BLaER1 (cell line): ENCODE data around the gene NDE1.

Experiments used
- H3K27ac ChIP-seq: shearing (Covaris generic); formaldehyde crosslinking; 2 replicates; pipeline ENCODE4 v1.8.1; 2022
- H3K27me3 ChIP-seq: shearing (Covaris generic); formaldehyde crosslinking; 2 replicates; pipeline ENCODE4 v1.8.1; 2022
- H3K36me3 ChIP-seq: shearing (Covaris generic); formaldehyde crosslinking; 2 replicates; pipeline ENCODE4 v1.8.1; 2022
- H3K4me1 ChIP-seq: shearing (Covaris generic); formaldehyde crosslinking; 2 replicates; pipeline ENCODE4 v1.8.1; 2022
- H3K4me2 ChIP-seq: shearing (Covaris generic); formaldehyde crosslinking; 2 replicates; pipeline ENCODE4 v1.8.1; 2022
- H3K4me3 ChIP-seq: shearing (Covaris generic); formaldehyde crosslinking; 2 replicates; pipeline ENCODE4 v1.8.1; 2022
- H3K9ac ChIP-seq: shearing (Covaris generic); formaldehyde crosslinking; 2 replicates; pipeline ENCODE4 v1.8.1; 2022
- H3K9me3 ChIP-seq: shearing (Covaris generic); formaldehyde crosslinking; 2 replicates; pipeline ENCODE4 v1.8.1; 2022
- H4K20me1 ChIP-seq: shearing (Covaris generic); formaldehyde crosslinking; 2 replicates; pipeline ENCODE4 v1.8.1; 2022
- Cebpa-rat ChIP-seq: shearing (Covaris generic); IDR thresholded peaks from 2 replicates; pipeline ENCODE4 v1.8.1; 2022

Gene NDE1

DNA sequence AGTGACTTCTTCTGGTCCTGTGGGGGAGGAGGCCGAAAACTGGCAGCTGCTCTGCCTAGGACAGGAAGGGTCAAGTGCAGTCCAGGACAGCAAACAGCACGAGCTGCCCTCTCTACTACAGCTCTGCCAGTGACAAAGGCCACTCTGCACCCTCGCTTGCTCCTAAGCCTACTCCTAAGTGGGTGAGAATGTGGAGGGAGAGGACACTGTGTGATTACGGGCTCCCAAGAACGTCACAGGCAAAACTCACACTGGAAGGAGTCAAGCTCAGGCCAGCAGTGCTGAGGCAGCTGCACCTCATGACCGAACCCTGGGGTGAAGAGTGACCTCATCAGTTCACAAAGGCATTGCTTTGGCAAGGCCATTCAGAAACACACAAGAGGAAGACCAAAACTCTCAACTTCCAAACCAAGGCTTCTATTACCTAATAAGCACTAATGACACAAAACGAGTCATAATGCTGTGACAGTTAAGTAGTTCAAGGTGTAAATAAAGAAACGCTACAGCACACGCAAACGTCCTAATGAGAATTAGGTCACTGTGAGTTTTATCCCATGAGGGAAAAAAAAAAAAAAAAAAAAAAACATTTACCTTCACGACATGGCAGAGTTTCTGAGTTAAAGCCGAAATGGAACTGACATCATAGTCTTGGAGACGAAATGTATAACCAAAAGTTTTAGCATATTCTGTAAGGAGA lies 42.2 kb upstream of the NDE1 start:
- peaks cover 23% of the 10 kb centered on the region; the same call in 1 of the 2 replicates for H4K20me1 ChIP-seq
- no peak overlapping the region for H3K4me3 ChIP-seq
- H3K4me2 ChIP-seq: no peak overlapping the region
- H3K27ac ChIP-seq: no peak overlapping the region
- H3K36me3 ChIP-seq: peaks cover 100% of the 10 kb centered on the region
- no peaks in the 10 kb centered on the region for H3K27me3 ChIP-seq
- no peaks in the 10 kb centered on the region for H3K9me3 ChIP-seq
- H3K9ac ChIP-seq: no peak overlapping the region
- no peaks in the 10 kb centered on the region for H3K4me1 ChIP-seq
- no peak for TF ChIP-seq Cebpa-rat

DNA sequence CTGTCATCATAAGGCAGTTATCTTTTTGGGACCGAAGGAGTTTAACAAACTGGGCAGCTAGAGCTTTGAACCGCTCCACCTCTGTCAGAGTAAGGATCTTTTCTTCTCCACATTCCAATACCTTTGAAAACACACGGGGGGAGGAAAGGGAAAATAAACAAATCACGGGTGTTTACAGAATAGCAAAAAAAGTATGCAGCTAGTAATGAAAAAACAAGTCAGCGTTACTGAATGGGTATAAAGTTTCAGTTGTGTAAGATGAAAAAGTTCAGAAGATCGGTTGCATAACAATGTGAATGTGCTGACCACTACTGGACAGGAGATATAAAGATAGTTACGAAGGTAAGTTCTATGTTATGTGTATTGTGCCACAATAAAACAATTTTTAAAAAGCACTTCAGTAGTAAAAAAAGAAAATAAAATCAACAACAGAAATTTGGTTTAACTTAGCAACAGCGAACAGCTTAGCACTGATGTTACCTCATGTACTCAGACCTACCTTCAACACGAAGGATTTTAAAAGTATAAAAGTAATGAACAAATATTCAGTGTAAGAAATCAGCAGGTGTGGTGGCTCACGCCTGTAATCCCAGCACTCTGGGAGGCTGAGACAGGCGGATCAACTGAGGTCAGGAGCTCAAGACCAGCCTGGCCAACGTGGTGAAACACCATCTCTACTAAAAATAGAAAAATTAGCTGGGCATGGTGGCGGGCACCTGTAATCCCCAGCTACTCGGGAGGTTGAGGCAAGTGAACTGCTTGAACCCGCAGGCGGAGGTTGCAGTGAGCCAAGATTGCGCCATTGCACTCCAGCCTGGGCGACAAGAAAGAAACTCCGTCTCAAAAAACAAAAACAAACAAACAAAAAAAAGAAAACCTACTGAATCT lies 41.4 kb upstream of the NDE1 start:
- H3K36me3 ChIP-seq: peaks cover 100% of the 10 kb centered on the region

DNA sequence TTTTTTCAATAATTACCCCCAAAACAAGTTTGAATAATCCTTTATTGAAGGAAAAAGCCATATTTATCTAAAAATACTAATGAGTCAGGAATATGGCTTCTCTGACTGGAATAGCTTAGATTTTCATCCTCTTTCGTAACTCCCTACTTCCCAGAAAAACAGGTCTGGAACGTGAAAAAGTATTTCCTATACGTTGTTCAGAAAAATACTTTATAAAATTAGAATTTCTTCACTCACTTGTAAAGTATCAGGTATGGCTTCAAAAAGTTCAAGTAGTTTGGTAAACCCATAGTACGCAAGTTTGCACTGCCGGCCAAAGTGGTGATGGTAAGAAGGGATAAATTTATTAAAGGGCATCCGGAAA lies 40.8 kb upstream of the NDE1 start:
- Histone ChIP-seq H3K36me3 (peaks cover 100% of the 10 kb centered on the region), H3K9ac (no peak overlapping the region), H3K27ac (no peak overlapping the region), H3K9me3 (no peaks in the 10 kb centered on the region), H3K4me2 (no peak overlapping the region), H3K4me3 (no peak overlapping the region), H4K20me1 (peaks cover 23% of the 10 kb centered on the region; the same call in 1 of the 2 replicates), H3K4me1 (no peaks in the 10 kb centered on the region), H3K27me3 (no peaks in the 10 kb centered on the region)
- no peak for TF ChIP-seq Cebpa-rat

More for the DNA sequence above, 41.4 kb upstream of the NDE1 start:
- Histone ChIP-seq H3K4me1 (no peaks in the 10 kb centered on the region), H3K4me2 (no peak overlapping the region), H3K27me3 (no peaks in the 10 kb centered on the region), H3K4me3 (no peak overlapping the region), H3K9me3 (no peaks in the 10 kb centered on the region), H3K9ac (no peak overlapping the region), H3K27ac (no peak overlapping the region), H4K20me1 (peaks cover 23% of the 10 kb centered on the region; the same call in 1 of the 2 replicates)
- no peak for TF ChIP-seq Cebpa-rat

DNA sequence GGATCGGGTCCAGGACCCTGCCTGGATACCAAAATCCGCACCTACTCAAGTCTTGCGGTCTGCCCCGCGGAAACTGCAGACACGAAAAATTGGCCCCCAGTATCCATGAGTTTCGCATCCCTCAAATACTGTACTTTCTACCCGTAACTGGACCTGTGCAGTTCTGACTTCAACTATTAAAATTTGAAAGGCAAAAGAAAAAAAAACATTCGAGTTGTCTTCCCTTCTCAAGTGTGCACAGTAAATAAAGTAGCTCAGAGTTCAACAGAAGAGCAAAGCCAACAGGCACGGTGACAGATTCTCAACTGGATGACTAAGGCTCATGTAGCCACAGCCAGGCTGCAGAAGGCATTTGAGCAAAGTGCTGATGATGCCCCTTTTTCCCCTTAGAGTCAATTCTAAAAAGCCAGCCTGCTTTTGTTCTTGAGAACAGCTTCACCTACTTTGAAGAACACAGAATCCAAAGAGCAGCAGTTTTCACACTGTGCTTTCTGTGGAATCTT lies 39.6 kb upstream of the NDE1 start:
- H3K4me1 ChIP-seq: no peaks in the 10 kb centered on the region
- no peak for TF ChIP-seq Cebpa-rat
- H3K4me2 ChIP-seq: no peak overlapping the region
- no peaks in the 10 kb centered on the region for H3K27me3 ChIP-seq
- no peaks in the 10 kb centered on the region for H3K9me3 ChIP-seq
- H3K4me3 ChIP-seq: no peak overlapping the region
- no peak overlapping the region for H3K27ac ChIP-seq
- H4K20me1 ChIP-seq: peaks cover 17% of the 10 kb centered on the region; the same call in 1 of the 2 replicates
- H3K36me3 ChIP-seq: peaks cover 100% of the 10 kb centered on the region
- H3K9ac ChIP-seq: no peak overlapping the region

DNA sequence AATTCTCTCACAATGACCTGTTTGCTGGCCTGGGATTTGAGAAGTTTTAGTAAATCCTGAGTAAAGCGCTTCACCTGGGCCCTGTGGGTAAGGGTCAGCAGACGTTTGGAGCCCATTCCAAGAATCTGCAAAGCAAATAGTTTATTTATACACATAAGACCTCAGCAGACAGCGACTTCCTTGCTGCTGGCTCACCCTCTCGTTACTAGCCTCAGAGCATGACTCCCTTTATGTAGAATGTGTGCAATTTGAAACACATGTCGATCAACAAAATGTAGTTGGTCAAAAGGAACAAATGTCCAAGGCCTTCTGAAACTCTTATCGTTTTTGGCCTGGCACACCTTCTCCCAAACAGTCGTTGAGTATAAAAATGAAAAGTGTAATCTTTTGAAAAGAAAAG lies 38.4 kb upstream of the NDE1 start:
- Histone ChIP-seq H3K4me1 (no peaks in the 10 kb centered on the region), H3K9me3 (no peaks in the 10 kb centered on the region), H3K27me3 (no peaks in the 10 kb centered on the region), H4K20me1 (peaks cover 5% of the 10 kb centered on the region; the same call in 1 of the 2 replicates), H3K36me3 (peaks cover 100% of the 10 kb centered on the region), H3K9ac (no peak overlapping the region), H3K27ac (no peak overlapping the region), H3K4me3 (no peak overlapping the region), H3K4me2 (no peak overlapping the region)
- no peak for TF ChIP-seq Cebpa-rat

DNA sequence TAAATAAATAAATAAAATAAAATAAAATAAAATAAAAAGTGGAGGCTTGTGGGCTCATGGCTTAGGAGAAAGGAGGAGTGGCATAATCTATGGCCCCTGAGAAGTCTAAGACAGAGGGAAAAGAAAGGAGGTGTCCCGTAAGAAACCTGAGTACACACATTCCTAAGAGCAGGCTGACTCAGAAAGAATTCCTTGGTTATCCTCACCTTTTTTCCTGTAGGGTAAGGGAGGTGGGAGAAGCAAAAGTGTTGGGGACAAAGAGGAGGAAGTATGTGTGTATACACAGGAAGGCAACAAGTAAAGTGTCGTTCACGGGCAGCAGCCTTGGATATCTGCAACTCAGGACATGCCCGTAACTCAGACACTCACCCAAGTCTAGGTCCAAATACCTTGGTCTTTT lies 36.4 kb upstream of the NDE1 start:
- no peaks in the 10 kb centered on the region for H3K9me3 ChIP-seq
- no peak overlapping the region for H3K27ac ChIP-seq
- H4K20me1 ChIP-seq: no peaks in the 10 kb centered on the region
- H3K4me2 ChIP-seq: no peak overlapping the region
- peaks cover 100% of the 10 kb centered on the region for H3K36me3 ChIP-seq
- no peak for TF ChIP-seq Cebpa-rat
- H3K4me1 ChIP-seq: no peaks in the 10 kb centered on the region
- H3K9ac ChIP-seq: no peak overlapping the region
- no peaks in the 10 kb centered on the region for H3K27me3 ChIP-seq
- no peak overlapping the region for H3K4me3 ChIP-seq

DNA sequence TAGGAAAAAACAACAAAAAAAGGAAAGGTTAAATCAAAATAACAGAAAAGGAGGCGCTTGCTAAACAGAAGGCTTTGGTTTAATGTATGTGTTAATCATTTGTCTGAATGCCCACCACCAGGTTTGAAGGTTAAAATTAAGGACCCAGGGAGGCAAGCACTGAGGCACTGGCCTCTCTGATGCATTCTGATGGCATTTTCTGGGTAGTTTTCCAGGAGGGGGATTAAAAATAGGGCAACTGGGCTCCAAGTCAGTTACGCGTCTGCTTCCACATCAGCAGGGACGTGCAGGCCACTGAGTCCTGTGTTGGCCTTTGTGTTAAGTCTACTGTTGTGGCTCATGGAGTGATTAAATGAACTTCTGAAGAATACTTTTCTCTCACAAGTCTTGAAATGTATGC lies 34.0 kb upstream of the NDE1 start:
- no peak overlapping the region for H3K4me3 ChIP-seq
- no peaks in the 10 kb centered on the region; the same call in 1 of the 2 replicates for H4K20me1 ChIP-seq
- peaks cover 99% of the 10 kb centered on the region for H3K36me3 ChIP-seq
- TF ChIP-seq Cebpa-rat: no peak
- H3K27me3 ChIP-seq: no peaks in the 10 kb centered on the region
- peaks cover 11% of the 10 kb centered on the region for H3K4me1 ChIP-seq
- no peak overlapping the region for H3K9ac ChIP-seq
- H3K9me3 ChIP-seq: no peaks in the 10 kb centered on the region
- no peak overlapping the region for H3K4me2 ChIP-seq
- H3K27ac ChIP-seq: no peak overlapping the region

DNA sequence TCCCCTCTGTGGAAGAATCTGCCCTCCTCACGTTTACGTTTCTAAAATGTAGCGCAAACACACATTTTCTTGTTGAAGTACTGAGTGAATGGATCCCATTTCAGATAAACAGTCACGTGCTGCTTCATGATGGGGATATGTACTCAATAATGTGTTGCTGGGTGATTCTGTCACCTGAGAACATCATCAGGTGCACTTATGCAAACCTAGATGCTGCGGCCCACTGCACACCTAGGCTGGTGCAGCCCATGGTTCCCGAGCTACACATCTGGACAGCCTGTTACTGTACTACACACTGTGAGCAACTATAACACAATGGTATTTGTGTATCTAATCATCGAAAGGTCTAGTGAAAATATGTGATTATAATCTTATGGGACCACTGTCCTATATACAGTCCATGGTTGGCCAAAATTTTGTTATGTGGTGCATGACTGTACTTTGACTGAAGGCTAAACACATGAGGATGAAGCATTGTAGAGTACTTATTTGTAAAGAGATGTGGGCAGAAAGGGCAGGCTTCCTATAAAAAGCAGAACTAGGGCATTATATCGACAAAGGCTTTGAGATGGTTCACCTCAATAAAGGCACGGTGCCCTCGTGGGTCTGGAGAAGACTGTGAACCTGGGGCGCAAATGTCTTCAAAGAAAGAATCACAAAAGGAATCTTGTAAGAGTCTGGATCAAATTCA lies 33.4 kb upstream of the NDE1 start:
- Histone ChIP-seq H3K27ac (no peak overlapping the region), H3K9me3 (no peaks in the 10 kb centered on the region), H3K4me1 (peaks cover 17% of the 10 kb centered on the region), H3K9ac (no peak overlapping the region), H3K36me3 (peaks cover 99% of the 10 kb centered on the region), H3K27me3 (no peaks in the 10 kb centered on the region), H3K4me3 (no peak overlapping the region), H3K4me2 (no peak overlapping the region), H4K20me1 (no peaks in the 10 kb centered on the region; the same call in 1 of the 2 replicates)
- TF ChIP-seq Cebpa-rat: no peak

DNA sequence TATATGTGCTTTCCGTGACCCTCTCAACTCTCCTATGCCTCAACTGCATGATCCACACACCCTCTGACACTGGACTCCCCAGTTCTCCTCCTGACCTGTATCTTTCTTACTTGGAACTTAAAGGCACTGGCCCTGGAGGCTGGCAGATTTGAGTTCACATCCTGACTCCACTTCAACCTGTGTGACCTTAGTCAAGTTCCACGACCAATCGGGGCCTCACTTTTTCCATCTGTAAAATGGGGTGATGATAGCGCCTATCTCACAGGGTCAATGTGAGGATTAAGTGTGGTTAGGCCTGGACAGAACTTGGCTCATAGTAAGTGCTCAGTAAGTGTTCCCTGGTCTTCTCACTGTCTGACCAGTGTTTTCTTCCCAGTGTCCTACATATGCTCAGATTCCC lies 32.1 kb upstream of the NDE1 start:
- Histone ChIP-seq H3K4me1 (peaks cover 30% of the 10 kb centered on the region), H3K4me3 (no peak overlapping the region), H3K9ac (no peak overlapping the region), H3K27ac (no peak overlapping the region), H3K9me3 (no peaks in the 10 kb centered on the region), H3K36me3 (peaks cover 99% of the 10 kb centered on the region), H4K20me1 (no peaks in the 10 kb centered on the region; the same call in 1 of the 2 replicates), H3K27me3 (no peaks in the 10 kb centered on the region), H3K4me2 (no peak overlapping the region)
- no peak for TF ChIP-seq Cebpa-rat
